NCI-H748 treated with DMSO at 0.1 percent for 48 hours (cell line): ENCODE measurements around the gene HEPHL1.
"Not testable (repeated sequence)": the region's sequence is repeated elsewhere in the genome, so short reads cannot be mapped to it uniquely, and the experiment has no call there.

ENCODE experiments used
- DNase-seq: peaks from one replicate; lab custom pipeline; 2025; lab: John Stamatoyannopoulos, UW

HEPHL1 gene

GRCh38 chr11:94151903-94152677, 130.9 kb downstream of the HEPHL1 start:
- DNase-seq: no peak

GRCh38 chr11:94152678-94153065, 131.5 kb downstream of the HEPHL1 start:
- DNase-seq: no peak

- no peak for DNase-seq
These were observed 132.2 kb downstream of the HEPHL1 start for GRCh38 chr11:94153320-94153719.

GRCh38 chr11:94154095-94154856, 133.1 kb downstream of the HEPHL1 start:
- no peak for DNase-seq

GRCh38 chr11:94157339-94157738, 136.2 kb downstream of the HEPHL1 start:
- DNase-seq: not testable (repeated sequence)
